Astrocyte of the cerebellum (primary cell): ENCODE measurements around the gene HSPE1.
"Not testable (repeated sequence)": the region's sequence is repeated elsewhere in the genome, so short reads cannot be mapped to it uniquely, and the experiment has no call there.

ENCODE experiments used
- DNase-seq: peaks from one replicate; pipeline ENCODE4 v3.0.0-alpha.2; 2011; ENCODE audit warnings: low read depth
- H3K4me3 ChIP-seq: 2 replicates; pipeline ENCODE4 v1.5.1; 2011; ENCODE audit warnings: mild to moderate bottlenecking, low read depth, low read length, moderate library complexity
- CTCF ChIP-seq: IDR thresholded peaks from 2 replicates; pipeline ENCODE4 v1.5.1; 2012; ENCODE audit warnings: low read length, low read depth, moderate library complexity, mild to moderate bottlenecking; ENCODE audit errors: missing control alignments
- in situ Hi-C: cut with HindIII; loops from 2 replicates; pipeline ENCODE4 v1.10.0; 2017; ENCODE audit warnings: low sequenced_read_pairs

Gene HSPE1

GRCh38 chr2:197499594-197500502, at the start of gene HSPE1, which contains the start of gene HSPD1:
HSPE1 (plus strand) TSS chr2:197500379; CDS start chr2:197500437, 58 bp downstream.
HSPD1 (minus strand) TSS chr2:197499840; CDS start chr2:197498848, 992 bp downstream.
- H3K4me3 ChIP-seq = peak within 1 kb of the TSS; percentile 81
- TF ChIP-seq CTCF = no peak
- DNase-seq = peak; percentile 98
- in situ Hi-C loops = loop anchor here (5.0 kb wide), 1 partner anchor 33 kb away; no protein-coding TSS in a partner anchor

- TF ChIP-seq CTCF = no peak
- DNase-seq = no peak
- in situ Hi-C loops = no loop called here
Measured at GRCh38 chr2:197450465-197450864, 49.7 kb upstream of the HSPE1 start.

GRCh38 chr2:197450935-197451358, 49.2 kb upstream of the HSPE1 start:
- in situ Hi-C loops, DNase-seq, H3K4me3 ChIP-seq: not testable (repeated sequence)

More at GRCh38 chr2:197450465-197450864, 49.7 kb upstream of the HSPE1 start:
- H3K4me3 ChIP-seq = no peak overlapping the region

GRCh38 chr2:197452754-197453122, 47.4 kb upstream of the HSPE1 start:
- no peak for TF ChIP-seq CTCF
- H3K4me3 ChIP-seq = peak overlapping the region; percentile 72
- in situ Hi-C loops = no loop called here
- no peak for DNase-seq

GRCh38 chr2:197453123-197453913, 46.9 kb upstream of the HSPE1 start, which contains the start of gene COQ10B:
COQ10B (plus strand) TSS chr2:197453552; CDS start chr2:197453561, 9 bp downstream.
- peak; percentile 99 for DNase-seq
- in situ Hi-C loops = no loop called here
- TF ChIP-seq CTCF = peak; percentile 19
- peak within 1 kb of the TSS; percentile 72 for H3K4me3 ChIP-seq

- in situ Hi-C loops = no loop called here
- no peak for TF ChIP-seq CTCF
- H3K4me3 ChIP-seq = peak overlapping the region; percentile 72
- peak; percentile 84 for DNase-seq
Measured at GRCh38 chr2:197453914-197454398, 46.2 kb upstream of the HSPE1 start.
